GM19372 (cell line): ENCODE results near the gene TMEM184B.

Experiments
- ATAC-seq: cut with Tn5 transposase; IDR thresholded peaks from one replicate; pipeline ENCODE4 v1.9.1; 2021; ENCODE audit warnings: mild to moderate bottlenecking, low read depth, moderate library complexity; ENCODE audit not compliant: unreplicated experiment

Gene TMEM184B

DNA sequence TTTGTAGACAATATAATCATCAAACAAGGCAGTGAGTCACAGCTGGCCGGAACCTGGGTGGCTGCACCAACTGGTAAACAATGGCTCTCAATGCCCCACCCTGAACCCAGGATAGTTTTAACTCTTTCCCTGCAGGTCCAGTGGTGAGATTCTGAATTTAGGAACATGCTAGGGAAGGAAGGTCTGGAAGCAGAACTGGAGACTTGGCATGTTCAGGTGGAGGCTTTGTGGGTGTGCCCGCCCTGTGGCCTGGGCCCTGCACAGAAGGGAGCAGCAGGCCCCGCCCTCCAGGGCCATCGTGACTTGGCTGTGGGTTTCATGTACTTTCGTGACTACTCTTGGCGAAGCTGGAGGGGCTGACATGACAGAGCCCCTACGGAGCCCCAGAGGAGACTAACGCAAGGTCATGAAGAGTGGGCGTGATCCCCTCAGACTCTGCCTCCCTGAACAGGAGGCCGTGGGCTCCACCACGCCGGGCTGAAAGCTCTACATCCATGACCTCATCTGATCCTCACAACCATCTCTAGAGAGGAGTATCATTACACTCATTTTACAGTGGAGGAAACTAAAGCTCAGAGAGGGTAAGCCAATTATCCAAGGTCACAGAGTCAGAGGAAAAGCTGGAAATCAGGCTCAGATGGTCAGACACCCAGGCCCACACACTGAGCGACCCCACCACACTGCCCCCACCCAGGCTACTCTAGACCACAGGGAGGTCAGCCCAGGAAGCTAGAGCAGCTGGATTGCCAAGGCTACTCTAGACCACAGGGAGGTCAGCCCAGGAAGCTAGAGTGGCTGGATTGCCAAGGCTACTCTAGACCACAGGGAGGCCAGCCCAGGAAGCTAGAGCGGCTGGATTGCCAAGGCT lies 43.7 kb downstream of the TMEM184B start:
- no peak for ATAC-seq

DNA sequence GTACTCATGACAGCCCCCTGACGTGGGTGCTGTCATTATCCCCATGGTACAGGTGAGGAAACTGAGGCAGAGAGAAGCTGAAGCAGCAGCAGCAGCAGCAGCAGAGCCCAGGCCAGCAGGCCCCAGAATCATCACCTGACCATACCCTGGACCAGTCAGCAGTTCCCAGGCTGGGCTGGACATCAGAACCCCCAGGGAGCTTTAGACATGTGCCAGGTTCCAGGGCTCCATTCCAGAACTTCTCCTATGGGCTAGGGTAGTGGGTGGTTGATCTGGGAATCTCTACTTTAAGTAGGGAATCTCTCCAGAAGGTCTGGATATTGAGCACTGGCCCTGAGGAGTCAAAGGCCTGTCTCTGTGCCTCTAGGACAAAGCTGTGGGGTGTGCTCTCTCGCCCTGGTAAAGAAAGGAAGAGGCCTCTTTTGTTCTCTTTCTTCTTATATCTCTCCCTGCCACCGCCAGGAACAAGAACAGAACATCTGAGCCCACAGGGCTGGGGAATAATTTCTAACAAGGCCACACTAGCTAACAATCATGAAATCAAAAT lies 44.4 kb downstream of the TMEM184B start:
- ATAC-seq, result no peak

DNA sequence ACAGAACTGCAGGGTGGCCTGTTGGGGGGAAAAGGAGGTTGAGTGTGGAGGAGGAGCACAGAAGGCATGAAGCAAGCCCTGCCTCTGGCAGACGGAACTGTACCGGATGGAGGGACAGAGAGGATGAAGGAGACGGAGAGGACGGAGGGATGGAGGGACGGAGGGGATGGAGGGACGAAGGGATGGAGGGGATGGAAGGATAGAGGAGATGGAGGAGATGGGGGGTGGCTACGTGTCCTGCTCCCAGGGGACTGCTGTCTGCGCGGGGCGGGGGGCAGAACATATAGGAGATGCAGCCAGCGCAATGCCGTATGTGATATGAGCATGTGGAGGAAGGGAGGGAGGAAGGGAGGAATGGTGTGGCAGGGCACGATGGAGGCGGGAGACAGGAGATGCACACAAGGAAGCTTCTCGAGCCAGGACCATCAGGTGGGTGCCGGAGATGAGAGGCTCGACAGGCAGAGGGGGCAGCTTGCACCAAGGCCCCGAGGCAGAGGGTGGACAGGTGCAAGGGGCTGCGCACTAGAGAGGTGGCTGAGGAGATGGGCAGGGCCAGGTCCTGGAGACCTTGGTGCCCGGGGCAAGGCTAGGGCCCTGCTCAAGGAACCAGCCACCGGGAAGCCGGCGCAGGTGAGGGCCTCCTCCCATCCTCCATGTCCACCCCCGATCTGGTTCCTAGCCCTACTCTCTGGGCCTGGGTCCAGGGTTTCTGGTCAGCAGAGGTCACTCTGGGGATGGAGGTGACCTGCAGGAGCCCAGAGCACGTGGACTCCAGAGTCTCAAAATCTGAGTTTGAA lies 45.8 kb downstream of the TMEM184B start:
- ATAC-seq, result no peak

- ATAC-seq, result no peak
These were observed 49.4 kb downstream of the TMEM184B start for GRCh38 chr22:38223289-38223960.

GRCh38 chr22:38222797-38223119 lies 50.1 kb downstream of the TMEM184B start:
- no peak for ATAC-seq

GRCh38 chr22:38221908-38222796 lies 50.7 kb downstream of the TMEM184B start:
- ATAC-seq, result no peak

DNA sequence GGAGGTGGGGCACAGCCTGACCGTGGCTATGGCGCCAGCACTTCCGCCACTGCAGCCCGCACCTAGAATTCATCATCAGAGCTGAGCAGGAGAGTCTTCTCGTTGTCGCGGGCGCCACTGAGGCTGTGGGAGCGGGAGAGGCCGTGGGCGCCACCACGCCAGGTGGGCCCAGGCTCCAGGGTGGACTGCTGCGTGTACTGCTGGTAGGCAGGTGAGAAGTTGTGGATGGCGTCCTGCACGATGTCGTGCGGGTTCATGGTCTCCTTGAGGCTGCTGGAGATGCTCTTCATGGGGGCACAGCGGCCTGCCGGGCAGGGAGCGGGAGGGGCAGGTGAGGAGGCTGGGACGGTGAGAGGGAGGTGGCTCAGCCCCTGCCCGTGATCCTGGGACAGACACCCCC lies 51.4 kb downstream of the TMEM184B start:
- no peak for ATAC-seq

DNA sequence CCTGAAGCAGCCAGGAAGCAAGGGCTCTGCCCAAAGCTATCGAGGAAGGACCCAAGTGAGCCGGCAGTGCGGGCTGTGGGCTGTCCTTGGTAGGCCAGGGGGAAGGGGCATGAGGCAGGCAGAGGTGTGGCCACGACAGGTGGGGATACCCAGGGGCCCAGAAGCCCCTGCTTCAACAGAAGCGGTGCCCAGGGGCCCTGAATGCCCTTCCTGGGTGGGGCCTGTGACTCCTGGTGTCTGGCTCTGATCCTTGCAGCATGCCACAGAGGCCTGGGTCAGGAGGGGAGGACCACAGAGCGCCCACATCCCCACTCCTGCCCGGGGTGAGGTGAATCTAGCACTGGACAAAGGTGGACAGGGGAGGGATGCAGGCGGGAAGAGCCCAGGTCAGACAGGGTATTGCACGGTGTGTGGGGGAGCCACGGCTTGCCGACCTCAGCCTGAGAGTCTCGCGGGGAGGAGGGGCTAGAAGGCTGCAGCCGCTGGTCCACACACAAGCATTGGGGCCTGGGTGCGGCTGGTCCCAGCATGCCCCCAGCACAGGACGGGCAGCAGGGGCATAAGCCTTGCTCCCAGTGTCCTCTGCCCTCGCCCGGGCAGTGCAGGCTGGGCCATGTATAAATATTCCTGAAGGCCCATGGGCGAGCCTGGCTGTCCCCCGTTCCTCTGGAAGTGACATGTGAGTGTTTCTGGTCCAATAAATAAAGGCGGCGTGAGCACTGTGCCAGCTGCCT lies 52.0 kb downstream of the TMEM184B start:
- ATAC-seq, result no peak

GRCh38 chr22:38220163-38220562 lies 52.6 kb downstream of the TMEM184B start:
- ATAC-seq, result no peak

DNA sequence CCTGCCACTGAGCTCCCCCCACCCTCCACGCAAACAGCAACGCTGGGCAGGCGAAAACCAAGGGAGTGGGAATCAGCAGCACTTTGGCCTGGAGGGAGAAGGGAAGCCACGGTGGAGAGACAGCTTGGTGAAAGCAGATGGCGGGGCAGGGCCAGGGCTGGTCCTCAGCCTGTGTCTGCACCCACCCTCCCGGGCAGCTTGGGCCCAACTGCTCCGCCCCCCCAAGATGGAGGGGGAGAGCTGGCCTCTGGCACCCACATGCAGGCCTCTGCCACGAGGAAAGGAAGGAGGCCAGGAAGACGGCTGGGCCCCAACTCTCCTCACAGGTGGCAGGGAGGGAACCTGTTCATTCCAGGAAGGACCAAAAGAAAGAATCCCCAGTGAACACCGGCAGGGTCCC lies 53.2 kb downstream of the TMEM184B start:
- no peak for ATAC-seq

- ATAC-seq, result no peak
These were observed 53.9 kb downstream of the TMEM184B start for GRCh38 chr22:38218661-38219622.

- ATAC-seq, result no peak
These were observed 57.4 kb downstream of the TMEM184B start for GRCh38 chr22:38215156-38216038.

DNA sequence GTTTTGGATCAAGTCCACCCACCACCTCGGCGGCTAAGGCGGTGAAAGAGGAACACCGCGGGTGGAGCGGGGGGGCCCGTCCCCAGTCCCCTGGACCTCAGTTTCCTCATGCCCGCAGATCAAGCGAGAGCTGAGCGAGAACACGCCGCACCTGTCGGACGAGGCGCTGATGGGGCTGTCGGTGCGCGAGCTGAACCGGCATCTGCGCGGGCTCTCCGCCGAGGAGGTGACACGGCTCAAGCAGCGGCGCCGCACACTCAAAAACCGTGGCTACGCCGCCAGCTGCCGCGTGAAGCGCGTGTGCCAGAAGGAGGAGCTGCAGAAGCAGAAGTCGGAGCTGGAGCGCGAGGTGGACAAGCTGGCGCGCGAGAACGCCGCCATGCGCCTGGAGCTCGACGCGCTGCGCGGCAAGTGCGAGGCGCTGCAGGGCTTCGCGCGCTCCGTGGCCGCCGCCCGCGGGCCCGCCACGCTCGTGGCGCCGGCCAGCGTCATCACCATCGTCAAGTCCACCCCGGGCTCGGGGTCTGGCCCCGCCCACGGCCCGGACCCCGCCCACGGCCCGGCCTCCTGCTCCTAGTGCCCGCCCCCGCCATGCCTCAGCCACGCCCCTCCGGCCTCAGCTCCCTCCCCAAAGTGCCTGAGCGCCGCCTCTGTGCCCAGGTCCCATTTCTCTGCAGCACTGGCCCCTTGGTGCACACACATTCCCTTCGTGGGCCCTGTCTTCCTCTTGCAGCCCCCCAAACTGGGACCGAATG lies 58.3 kb downstream of the TMEM184B start:
- ATAC-seq, result no peak

DNA sequence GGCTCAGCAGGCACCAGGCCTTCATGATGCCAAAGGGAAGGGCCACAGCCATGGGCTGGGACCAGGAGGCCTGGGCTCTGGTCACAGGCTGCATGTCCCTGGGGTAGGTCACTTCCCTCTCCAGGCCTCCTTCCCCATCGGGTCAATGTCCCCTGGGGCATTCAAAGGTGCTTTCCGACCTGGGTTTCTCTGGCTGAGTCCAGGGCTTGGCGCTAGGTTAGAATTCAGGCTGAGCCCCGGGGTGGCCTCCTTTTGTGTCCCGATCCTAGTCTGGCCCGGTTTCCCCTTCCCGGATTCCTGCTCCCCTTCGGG lies 58.9 kb downstream of the TMEM184B start:
- no peak for ATAC-seq

DNA sequence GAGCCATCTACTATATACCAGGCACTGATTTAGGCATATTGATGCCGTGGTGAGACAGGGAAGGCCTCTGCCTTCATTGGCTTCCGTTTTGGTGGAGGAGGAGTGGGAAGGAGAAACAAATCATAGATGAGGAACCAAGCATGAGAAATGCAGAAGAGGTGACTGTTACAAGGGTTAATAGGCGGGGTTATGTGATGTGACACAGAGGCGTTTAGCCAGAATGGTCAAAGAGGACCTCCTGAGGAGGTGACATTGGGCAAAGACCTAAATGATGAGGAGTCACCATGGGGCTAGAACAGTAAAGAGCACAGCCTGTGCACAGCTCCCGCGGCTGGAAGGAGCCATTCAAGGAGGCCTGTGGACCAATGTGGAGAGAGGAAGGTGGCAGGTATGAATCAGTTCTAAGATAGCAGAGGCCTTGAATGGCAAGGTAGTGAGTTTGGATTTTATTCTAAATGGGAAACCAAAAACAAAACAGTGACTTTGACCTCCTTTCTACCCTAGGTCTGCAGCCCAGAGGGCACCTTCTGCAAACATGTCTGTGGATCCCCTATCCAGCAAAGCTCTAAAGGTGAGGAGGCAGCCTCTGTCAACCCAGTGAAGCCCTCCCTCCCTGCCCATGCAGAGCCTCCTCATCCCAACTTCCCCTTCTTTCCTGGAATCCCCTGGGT lies 59.4 kb downstream of the TMEM184B start:
- no peak for ATAC-seq

DNA sequence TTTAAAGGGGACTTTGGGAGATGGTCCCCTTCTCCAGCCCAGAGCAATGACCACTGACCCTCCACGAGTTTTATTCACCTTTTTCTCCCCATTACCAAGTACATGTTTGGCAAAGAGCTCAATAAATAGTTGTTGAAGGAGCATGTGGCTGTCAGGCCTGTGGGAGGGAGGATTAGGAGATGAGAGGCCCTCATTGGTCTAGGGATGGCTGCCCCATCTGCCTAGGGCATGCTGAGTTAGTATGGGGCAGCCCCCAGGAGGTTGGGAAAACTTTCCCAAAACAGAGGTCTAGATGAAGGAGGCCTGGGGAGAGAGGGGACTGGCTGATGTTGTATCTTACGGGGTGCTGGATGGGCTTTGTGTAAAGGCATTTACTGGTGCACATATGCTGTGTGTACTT lies 60.4 kb downstream of the TMEM184B start:
- ATAC-seq, result no peak
